IMR-90 (cell line): ENCODE measurements around the gene ATP1A4.

Experiments
- BHLHE40 ChIP-seq: fragments of 150-350 bp; IDR thresholded peaks from 2 replicates; pipeline ENCODE4 v1.6.1; 2016; ENCODE audit warnings: mild to moderate bottlenecking, low read depth, low read length
- CTCF ChIP-seq: conservative IDR thresholded peaks from 2 replicates; pipeline ENCODE4 v1.5.1; 2012; ENCODE audit warnings: mild to moderate bottlenecking, low read depth, low read length, improper control_type of control experiment
- ELK1 ChIP-seq: fragments of 150-350 bp; IDR thresholded peaks from 2 replicates; pipeline ENCODE4 v1.6.1; 2016; ENCODE audit warnings: low read depth, mild to moderate bottlenecking, low read length, moderate library complexity, borderline replicate concordance
- MAZ ChIP-seq: IDR thresholded peaks from 2 replicates; pipeline ENCODE4 v1.6.1; 2012; ENCODE audit warnings: low read depth, mild to moderate bottlenecking, low read length, improper control_type of control experiment, moderate library complexity, borderline replicate concordance
- MXI1 ChIP-seq: IDR thresholded peaks from 2 replicates; pipeline ENCODE4 v1.6.1; 2012; ENCODE audit warnings: low read depth, mild to moderate bottlenecking, low read length, moderate library complexity, borderline replicate concordance
- NFE2L2 ChIP-seq: fragments of 150-350 bp; IDR thresholded peaks from 2 replicates; pipeline ENCODE4 v1.6.1; 2016; ENCODE audit warnings: low read depth, mild to moderate bottlenecking, low read length
- POLR2A ChIP-seq: IDR thresholded peaks from 2 replicates; pipeline ENCODE4 v1.6.1; 2012; ENCODE audit warnings: mild to moderate bottlenecking, low read depth, low read length
- RAD21 ChIP-seq: IDR thresholded peaks from 2 replicates; pipeline ENCODE4 v1.6.1; 2012; ENCODE audit warnings: low read length, improper control_type of control experiment
- USF2 ChIP-seq: fragments of 150-350 bp; IDR thresholded peaks from 2 replicates; pipeline ENCODE4 v1.6.1; 2017; ENCODE audit warnings: mild to moderate bottlenecking, antibody characterized with exemption, low read length, low read depth

- TF ChIP-seq CTCF: no peak
- TF ChIP-seq POLR2A: no peak
- TF ChIP-seq NFE2L2: no peak
- TF ChIP-seq RAD21: no peak
- TF ChIP-seq MXI1: no peak
- TF ChIP-seq USF2: no peak
- TF ChIP-seq ELK1: no peak
- no peak for TF ChIP-seq BHLHE40
- TF ChIP-seq MAZ: no peak
Measured at GRCh38 chr1:160232911-160233310, 81.5 kb downstream of the ATP1A4 start.
